ENCODE results near the gene EPHA4.

EPHA4 gene

DNA sequence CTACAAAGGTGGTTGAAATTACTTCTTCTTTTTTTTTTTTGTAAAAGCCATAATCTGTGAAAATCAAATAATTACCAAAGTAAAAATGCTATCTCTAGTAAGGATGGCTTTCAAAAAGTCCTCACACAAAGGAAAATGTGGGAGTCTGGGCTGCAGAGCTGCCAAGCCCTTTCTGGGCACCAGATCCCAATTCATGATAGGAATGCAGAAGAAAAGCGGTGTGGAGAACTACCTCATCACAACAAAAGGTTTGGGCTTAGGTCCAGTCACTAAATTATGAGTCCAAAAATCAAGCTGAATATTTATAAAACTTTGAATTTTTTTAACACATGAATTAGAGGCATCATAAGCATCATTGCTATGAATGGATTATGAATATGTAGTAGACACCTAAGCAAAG lies 30.8 kb upstream of the EPHA4 start:
- no peak overlapping the region for H3K4me3 ChIP-seq
- peaks cover 0 to 4% of the 10 kb centered on the region in 2 donors for H3K27me3 ChIP-seq
- H3K4me1 ChIP-seq: no peaks in the 10 kb centered on the region
- H3K36me3 ChIP-seq: no peaks in the 10 kb centered on the region
- DNase-seq: no peak
- H3K9me3 ChIP-seq: no peaks in the 10 kb centered on the region
- intact Hi-C loops (cut with DNase I; ENCODE audit: low total_unique reads): no loop called here
- no peak overlapping the region for H3K27ac ChIP-seq
- TF ChIP-seq, protein P1, sequence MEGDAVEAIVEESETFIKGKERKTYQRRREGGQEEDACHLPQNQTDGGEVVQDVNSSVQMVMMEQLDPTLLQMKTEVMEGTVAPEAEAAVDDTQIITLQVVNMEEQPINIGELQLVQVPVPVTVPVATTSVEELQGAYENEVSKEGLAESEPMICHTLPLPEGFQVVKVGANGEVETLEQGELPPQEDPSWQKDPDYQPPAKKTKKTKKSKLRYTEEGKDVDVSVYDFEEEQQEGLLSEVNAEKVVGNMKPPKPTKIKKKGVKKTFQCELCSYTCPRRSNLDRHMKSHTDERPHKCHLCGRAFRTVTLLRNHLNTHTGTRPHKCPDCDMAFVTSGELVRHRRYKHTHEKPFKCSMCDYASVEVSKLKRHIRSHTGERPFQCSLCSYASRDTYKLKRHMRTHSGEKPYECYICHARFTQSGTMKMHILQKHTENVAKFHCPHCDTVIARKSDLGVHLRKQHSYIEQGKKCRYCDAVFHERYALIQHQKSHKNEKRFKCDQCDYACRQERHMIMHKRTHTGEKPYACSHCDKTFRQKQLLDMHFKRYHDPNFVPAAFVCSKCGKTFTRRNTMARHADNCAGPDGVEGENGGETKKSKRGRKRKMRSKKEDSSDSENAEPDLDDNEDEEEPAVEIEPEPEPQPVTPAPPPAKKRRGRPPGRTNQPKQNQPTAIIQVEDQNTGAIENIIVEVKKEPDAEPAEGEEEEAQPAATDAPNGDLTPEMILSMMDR (IDR thresholded peaks at IDR 0.05): no peak

DNA sequence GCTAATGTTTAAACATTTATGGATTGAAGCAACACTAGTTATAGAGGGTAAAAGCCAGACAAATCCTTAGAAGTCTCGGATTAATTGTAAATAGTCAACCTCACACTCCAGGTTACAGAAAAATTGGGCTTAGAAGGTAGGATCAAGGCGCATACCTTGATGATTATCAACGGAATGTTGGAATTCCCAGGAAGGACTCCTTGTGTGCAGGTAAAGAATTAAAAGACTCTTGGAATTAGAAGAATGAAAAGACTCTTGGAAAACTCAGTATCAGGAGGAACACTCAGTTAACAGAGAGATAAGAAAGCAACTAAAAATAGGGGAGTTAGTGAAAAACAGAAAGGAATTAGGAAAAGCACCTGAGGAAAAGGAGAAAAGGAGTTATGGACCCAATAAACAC lies 29.3 kb upstream of the EPHA4 start:
- Histone ChIP-seq H3K4me1 (no peaks in the 10 kb centered on the region), H3K36me3 (no peaks in the 10 kb centered on the region), H3K4me3 (no peak overlapping the region), H3K27me3 (peaks cover 0 to 4% of the 10 kb centered on the region in 2 donors), H3K9me3 (no peaks in the 10 kb centered on the region), H3K27ac (no peak overlapping the region)
- intact Hi-C loops (cut with DNase I; ENCODE audit: low total_unique reads): no loop called here
- TF ChIP-seq, protein P1 (IDR thresholded peaks at IDR 0.05): no peak
- DNase-seq: no peak

DNA sequence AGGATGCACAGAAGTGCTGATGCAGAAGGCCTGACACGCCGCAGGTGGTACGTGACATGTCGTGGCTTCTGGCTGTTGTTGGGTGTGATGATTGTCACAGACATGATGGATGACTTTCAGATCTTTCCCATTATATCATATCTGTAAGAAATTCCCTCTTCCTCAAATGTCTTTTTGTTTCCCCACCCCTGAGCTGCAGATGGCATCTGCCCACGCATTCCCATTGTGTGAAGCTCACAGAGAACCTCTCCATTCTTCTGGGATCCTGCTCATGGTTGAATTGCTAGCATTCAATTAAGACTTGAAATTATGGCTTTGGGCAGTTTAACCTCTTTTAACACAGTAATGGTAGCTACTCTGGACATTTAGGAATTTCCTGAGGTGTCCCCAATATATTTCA lies 28.3 kb upstream of the EPHA4 start:
- Histone ChIP-seq H3K9me3 (no peaks in the 10 kb centered on the region), H3K27me3 (peaks cover 0 to 4% of the 10 kb centered on the region in 2 donors), H3K4me3 (no peak overlapping the region), H3K4me1 (no peaks in the 10 kb centered on the region), H3K27ac (no peak overlapping the region), H3K36me3 (no peaks in the 10 kb centered on the region)
- no peak for DNase-seq
- TF ChIP-seq, protein P1 (IDR thresholded peaks at IDR 0.05): no peak
- intact Hi-C loops (cut with DNase I; ENCODE audit: low total_unique reads): no loop called here

DNA sequence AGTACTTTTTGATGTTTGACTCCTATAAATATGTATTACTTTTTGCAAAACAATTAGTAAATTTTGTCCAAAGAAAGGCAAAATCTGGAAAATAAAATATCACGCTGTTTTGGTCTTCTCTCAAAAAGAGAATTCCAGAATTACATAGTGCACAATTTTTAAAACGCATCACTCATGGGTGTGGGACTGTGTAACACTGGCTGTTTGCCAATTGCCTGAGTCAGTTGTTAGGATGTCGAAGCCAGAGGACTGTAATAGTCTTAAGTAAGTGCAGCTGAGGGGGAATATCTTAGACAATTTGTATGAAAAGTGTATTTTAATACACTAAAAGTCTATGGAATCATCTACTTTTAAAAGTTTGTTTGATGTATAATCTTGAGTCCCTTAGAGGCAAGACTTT lies 24.1 kb upstream of the EPHA4 start:
- no peaks in the 10 kb centered on the region for H3K9me3 ChIP-seq
- no peak overlapping the region for H3K27ac ChIP-seq
- no peaks in the 10 kb centered on the region for H3K36me3 ChIP-seq
- no peak for DNase-seq
- TF ChIP-seq, protein P1 (IDR thresholded peaks at IDR 0.05): no peak
- intact Hi-C loops (cut with DNase I; ENCODE audit: low total_unique reads): no loop called here
- H3K4me3 ChIP-seq: no peak overlapping the region
- H3K4me1 ChIP-seq: no peaks in the 10 kb centered on the region
- peaks cover 0 to 4% of the 10 kb centered on the region in 2 donors for H3K27me3 ChIP-seq

DNA sequence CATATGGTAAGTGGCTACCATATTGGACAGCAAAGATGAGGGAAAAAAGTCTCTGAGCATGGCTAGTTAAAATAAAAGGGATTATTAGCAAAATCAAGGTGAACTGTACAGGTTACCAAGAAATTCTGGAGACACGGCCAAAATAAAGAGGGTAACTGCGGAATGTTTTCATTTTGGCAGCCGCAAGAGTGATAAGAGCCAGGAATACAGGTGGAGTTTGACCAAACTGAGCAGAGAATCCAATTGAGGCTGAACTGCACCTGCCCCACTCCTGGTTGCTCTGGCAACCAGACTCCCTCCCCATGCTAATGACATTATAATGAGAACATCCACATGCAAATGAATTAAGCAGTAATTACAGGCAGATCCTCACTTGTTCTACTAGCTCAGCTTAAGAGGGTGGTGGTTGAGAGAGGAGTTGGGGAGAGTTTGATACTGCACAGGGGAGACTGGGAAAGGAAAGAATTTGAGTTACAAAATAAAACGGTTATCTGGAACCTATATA lies 18.8 kb upstream of the EPHA4 start:
- TF ChIP-seq, protein P1 (IDR thresholded peaks at IDR 0.05): no peak
- Histone ChIP-seq H3K4me1 (no peaks in the 10 kb centered on the region), H3K27me3 (no peaks in the 10 kb centered on the region), H3K9me3 (no peaks in the 10 kb centered on the region), H3K27ac (no peak overlapping the region), H3K36me3 (no peaks in the 10 kb centered on the region), H3K4me3 (no peak overlapping the region)
- DNase-seq: no peak
- intact Hi-C loops (cut with DNase I; ENCODE audit: low total_unique reads): no loop called here

DNA sequence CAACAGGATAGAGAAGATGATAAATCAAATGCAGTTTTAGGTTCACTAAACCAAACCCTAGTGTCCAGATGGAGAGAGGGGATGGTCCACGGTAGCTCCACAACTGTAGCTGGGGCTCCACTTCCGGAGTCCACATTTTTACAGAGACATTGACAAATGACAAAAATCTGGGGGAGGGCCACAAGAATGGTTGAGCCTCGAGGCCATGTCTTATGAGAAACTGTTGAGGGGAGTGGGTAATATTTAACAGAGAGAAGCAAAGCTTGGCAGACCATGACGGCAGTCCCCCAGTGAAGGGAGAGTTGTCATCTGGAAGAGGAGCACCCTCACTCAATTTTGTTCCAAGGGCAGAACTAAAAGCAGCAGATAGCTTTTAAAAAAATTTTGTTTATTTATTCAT lies 17.6 kb upstream of the EPHA4 start:
- no peak overlapping the region for H3K4me3 ChIP-seq
- no peaks in the 10 kb centered on the region for H3K4me1 ChIP-seq
- intact Hi-C loops (cut with DNase I; ENCODE audit: low total_unique reads): no loop called here
- no peaks in the 10 kb centered on the region for H3K36me3 ChIP-seq
- H3K9me3 ChIP-seq: no peaks in the 10 kb centered on the region
- TF ChIP-seq, protein P1 (IDR thresholded peaks at IDR 0.05): no peak
- no peak for DNase-seq
- H3K27ac ChIP-seq: no peak overlapping the region
- H3K27me3 ChIP-seq: no peaks in the 10 kb centered on the region
